A549 (cell line): ENCODE measurements around the gene IZUMO3.

Experiments
- CHD2 ChIP-seq: fragments of 150-350 bp; IDR thresholded peaks from 2 replicates; pipeline ENCODE4 v1.6.1; 2014; ENCODE audit warnings: low read length; ENCODE audit not compliant: partially characterized antibody
- CTCF ChIP-seq: fragments of >200 bp; sonication (Bioruptor Twin); formaldehyde crosslinking; IDR thresholded peaks from 3 replicates; pipeline ENCODE4 v1.5.1; 2016
- POLR2AphosphoS2 ChIP-seq: conservative IDR thresholded peaks from 2 replicates; pipeline ENCODE4 v1.6.1; 2012; ENCODE audit warnings: low read length, improper control_type of control experiment, inconsistent platforms
- REST ChIP-seq: fragments of 200-600 bp; sonication (generic); IDR thresholded peaks from 2 replicates; pipeline ENCODE4 v1.6.1; 2016; ENCODE audit warnings: antibody characterized with exemption, mild to moderate bottlenecking, moderate library complexity

- no peak for TF ChIP-seq CHD2
- TF ChIP-seq CTCF = no peak
- TF ChIP-seq REST = no peak
- TF ChIP-seq POLR2AphosphoS2 = no peak
Measured at GRCh38 chr9:24545847-24546522, at the start of gene IZUMO3.
